NCI-H510A (cell line): Measurements from ENCODE around the gene ADRA2A.

ENCODE experiments used
- DNase-seq: peaks from one replicate; lab custom pipeline; 2025; lab: John Stamatoyannopoulos, UW

The ADRA2A gene

GRCh38 chr10:111076682-111077478 lies at the start of gene ADRA2A:
ADRA2A (plus strand) TSS chr10:111077029; CDS start chr10:111077997, 968 bp downstream.
- peak; percentile 43 for DNase-seq

GRCh38 chr10:111030042-111030750 lies 46.6 kb upstream of the ADRA2A start:
- DNase-seq: no peak

GRCh38 chr10:111034598-111035310 lies 42.1 kb upstream of the ADRA2A start:
- no peak for DNase-seq

- no peak for DNase-seq
These were observed 41.3 kb upstream of the ADRA2A start for GRCh38 chr10:111035542-111035941.

GRCh38 chr10:111037858-111038257 lies 39.0 kb upstream of the ADRA2A start:
- DNase-seq: no peak

GRCh38 chr10:111039522-111039921 lies 37.3 kb upstream of the ADRA2A start:
- DNase-seq: no peak

- no peak for DNase-seq
These were observed 19.8 kb upstream of the ADRA2A start for GRCh38 chr10:111057006-111057405.

GRCh38 chr10:111063471-111063870 lies 13.4 kb upstream of the ADRA2A start:
- no peak for DNase-seq

- no peak for DNase-seq
These were observed 4.6 kb upstream of the ADRA2A start for GRCh38 chr10:111072232-111072631.

GRCh38 chr10:111075577-111076185 lies 1.1 kb upstream of the ADRA2A start:
- DNase-seq: no peak

- DNase-seq: peak; percentile 23
These were observed 593 bp upstream of the ADRA2A start for GRCh38 chr10:111076191-111076681.

- no peak for DNase-seq
These were observed 603 bp downstream of the ADRA2A start for GRCh38 chr10:111077479-111077784.

GRCh38 chr10:111077785-111078504 lies 1.1 kb downstream of the ADRA2A start:
- peak; percentile 17 for DNase-seq

- DNase-seq: no peak
These were observed 1.8 kb downstream of the ADRA2A start for GRCh38 chr10:111078505-111079185.

- DNase-seq: no peak
These were observed 2.5 kb downstream of the ADRA2A start for GRCh38 chr10:111079241-111079760.

GRCh38 chr10:111079781-111080180 lies 3.0 kb downstream of the ADRA2A start:
- DNase-seq: no peak

GRCh38 chr10:111080224-111080623 lies 3.4 kb downstream of the ADRA2A start:
- no peak for DNase-seq

- DNase-seq: no peak
These were observed 4.8 kb downstream of the ADRA2A start for GRCh38 chr10:111081595-111081994.

- DNase-seq: no peak
These were observed 5.5 kb downstream of the ADRA2A start for GRCh38 chr10:111082102-111082975.
